Right forelimb (tissue), 1 donor: ENCODE data around the gene TIAM2.
A peak's percentile ranks its signal among the peaks of the same experiment; 100 is the strongest.
"Not testable (repeated sequence)": the region's sequence is repeated elsewhere in the genome, so short reads cannot be mapped to it uniquely, and the experiment has no call there.

Source experiments
- DNase-seq: peaks from one replicate; pipeline ENCODE4 v3.0.0-alpha.2; 2018

Gene TIAM2

DNA sequence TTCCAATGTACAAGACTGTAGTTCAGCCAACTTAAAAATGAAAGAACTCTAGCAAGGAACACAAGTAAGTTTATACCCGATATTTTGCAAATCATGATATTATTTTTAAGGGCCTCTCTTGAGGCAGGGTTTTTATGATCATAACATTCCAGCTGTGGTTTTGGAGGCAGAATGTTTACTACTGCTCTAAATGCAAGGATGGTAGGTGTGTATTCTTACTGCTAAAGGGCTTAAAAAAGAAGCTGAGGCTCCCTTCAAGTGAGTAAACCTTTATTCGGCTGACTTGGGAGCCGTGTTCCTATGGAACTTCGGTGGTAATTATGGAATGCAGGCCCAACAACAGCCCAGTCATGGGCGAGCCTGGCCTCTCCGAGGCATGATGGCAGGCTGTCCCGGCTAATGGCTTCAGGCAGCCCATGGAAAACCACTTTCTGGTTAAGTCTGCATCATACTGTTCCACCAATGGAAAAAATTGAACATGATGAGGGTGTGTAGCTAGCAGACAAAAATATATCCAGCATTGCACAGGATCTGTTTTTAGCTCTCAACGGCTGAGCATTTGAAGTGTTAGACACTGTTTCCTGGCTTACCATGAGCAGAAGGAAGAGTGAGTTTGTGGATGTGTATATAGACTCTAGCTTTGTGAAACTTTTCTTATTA, 111.5 kb downstream of the TIAM2 start:
- peak; percentile 82 for DNase-seq

DNA sequence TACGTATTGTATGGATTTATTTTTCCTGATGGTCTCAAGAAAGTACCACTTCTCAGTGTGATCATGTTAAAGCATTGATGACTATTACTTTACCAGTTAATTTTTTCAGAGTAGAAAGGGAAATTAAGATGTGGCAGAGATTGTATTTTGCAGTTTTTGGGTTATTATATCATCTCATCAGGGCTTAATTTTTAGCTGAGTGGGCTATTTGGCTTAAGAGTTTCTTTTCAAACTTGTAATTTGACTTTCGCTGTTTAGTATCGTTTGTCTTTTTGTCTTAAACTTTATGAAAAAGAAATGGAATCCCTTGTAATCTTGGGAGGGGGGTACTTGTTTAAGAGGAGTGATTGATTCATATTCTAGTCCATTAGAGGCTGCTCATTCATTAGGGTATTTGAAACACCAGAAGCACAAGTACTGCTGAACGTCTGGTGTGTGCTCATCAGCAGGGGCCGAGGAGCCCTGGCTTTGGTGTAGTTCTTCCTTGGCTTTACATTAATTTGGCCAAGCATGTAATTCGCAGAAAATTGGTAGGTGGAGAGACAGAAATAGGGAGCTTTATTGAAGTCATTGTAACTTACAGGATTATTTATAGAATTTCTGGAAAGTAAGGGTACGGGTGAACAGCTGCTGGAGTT, 112.4 kb downstream of the TIAM2 start:
- DNase-seq = no peak

DNA sequence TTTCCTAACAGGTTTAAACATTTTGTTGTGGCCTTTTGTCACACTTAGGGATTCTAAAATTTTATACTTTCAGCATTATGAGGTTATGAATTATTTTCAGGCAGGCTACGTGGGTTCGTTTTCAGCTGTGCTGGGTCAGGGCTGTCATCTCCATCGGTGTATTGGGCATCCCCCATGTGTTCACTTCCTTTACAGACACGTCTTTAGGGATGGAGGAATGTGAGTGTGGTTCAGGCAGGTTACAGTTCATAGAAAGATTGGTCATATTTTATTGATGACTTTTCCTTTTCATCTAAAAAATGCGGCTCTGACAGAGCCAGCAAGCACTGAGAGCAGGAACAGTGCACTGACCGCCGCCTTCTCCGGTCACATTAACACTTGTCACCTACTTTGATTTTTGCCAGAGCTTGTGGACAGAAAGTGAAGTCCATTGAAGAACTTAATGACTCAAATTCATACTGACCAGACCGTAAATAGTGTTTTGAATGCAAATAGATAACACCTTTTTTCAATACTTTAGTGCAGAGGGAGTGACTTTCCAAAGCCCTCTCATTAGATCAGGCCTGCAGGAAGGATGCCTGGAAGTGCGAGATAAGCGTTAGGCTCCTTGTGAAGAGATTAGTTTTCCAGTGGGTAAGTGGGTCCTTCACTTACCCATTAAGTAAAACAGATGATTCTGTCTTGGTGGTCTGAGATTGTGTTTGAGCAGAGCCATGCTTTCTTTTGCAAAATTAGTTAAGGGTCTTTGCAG, 113.1 kb downstream of the TIAM2 start:
- DNase-seq = no peak

DNA sequence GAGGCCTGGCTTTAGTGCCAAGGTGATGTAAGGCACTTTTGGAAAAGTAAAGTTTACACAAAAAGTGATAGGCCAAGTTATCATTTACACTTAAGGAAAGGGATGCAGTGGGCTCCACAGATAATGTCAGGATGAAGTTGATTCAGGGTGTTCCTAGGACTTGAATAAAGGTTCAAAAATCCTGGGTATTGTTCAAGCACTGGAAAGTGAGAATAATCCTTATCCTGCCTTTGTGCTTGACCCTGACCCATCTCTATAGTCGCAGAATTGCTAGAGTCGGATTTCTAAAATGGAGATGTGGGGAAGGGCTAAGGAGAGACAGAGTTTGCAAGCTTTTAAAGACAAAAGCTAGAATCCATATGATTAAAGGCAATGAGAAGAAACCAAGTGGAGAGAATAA, 115.6 kb downstream of the TIAM2 start:
- DNase-seq = no peak

DNA sequence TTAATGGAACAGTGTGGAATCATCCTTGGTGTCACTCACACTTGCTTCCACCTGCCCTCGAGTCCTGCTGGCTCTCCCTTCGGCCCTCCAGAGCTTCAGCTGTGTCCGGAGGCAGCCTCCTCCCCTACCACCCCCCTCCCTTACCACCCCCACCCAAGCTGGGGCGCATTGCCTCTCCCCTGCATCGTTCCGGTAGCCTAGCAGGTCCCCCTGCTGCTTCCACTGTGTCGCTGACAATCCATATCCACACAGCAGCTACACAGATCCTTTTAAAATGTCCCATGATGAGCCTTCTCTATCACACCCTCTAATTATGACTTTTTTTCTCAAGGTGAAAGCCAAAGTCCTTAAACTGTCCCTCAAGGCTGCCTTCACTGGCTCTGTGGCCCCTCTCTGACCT, 117.6 kb downstream of the TIAM2 start:
- no peak for DNase-seq

DNA sequence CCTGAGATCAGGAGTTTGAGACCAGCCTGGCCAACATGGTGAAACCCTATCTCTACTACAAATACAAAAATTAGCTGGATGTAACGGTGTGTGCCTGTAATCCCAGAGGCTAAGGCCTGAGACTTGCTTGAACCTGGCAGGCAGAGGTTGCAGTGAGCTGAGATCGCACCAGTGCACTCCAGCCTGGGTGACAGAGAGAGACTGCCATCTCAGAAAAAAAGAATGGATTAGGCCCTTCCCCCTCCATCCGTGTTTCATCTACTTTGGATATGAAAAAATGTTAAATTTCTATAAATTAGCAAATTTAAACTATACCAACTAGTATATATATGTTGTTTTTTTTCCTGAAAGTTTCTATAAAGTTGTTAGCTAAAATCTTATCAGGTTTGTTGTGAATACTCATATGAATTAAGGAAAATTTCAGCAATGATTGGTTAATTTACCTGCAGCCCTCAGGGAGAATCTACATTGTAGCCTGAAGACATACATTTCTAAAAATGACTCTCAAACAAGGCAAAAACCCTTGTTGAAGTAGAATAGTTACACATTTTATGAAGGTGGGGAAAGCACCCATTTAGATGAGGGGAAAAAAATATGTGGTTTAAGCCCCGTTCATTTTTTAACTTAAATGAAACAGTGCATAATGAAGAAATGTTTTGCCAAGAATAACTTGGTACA, 120.9 kb downstream of the TIAM2 start:
- no peak for DNase-seq

DNA sequence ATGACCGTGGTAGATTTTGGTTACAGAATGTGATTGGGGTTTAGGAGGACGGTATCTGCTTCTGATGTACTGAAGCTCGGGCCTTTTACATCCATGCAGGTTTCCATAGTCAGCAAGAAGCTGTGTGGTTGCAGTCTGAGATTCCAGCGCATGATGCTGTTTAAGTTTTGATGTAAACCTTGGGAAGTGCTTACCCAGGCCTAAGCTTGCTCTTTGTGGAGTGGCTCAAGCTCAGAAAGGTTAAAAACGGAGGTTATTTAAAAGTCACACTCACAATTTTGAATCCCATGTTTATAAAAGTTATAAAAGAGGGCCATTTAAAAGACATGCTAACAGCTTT, 121.4 kb downstream of the TIAM2 start:
- no peak for DNase-seq

DNA sequence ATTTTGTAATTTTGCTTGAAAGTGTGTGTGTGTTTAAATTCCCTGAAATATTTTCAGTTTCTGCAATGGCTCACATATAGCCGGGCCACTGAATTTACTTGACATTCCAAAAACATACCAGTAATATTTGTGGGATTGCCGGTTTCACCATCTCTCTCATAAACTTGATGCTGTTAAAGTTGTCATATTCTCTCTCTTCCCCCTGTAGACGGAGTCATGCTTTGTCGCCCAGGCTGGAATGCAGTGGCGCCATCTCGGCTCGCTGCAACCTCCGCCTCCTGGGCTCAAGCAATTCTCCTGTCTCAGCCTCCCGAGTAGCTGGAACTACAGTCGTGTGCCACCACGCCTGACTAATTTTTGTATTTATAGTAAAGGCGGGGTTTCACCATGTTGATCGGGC, 122.1 kb downstream of the TIAM2 start:
- no peak for DNase-seq

DNA sequence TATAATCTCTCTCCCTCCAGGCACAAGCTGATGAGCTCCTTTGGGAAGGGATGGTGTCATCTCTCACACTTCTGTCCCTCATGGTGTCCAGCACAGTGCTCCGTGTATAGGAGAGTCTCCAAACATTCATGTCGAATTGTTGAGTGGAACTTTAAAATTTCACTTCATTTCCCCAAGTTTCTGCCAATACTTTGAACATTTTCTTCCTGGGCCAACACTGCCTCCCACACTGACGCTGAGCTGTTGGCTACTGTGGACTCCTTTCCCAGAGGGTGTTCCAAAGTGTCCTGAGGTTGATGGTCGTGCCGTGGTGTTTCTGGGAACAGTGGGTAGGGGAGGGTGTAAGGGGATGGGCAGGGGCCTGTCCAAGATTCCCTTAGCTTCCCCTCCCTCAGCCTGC, 122.7 kb downstream of the TIAM2 start:
- no peak for DNase-seq

DNA sequence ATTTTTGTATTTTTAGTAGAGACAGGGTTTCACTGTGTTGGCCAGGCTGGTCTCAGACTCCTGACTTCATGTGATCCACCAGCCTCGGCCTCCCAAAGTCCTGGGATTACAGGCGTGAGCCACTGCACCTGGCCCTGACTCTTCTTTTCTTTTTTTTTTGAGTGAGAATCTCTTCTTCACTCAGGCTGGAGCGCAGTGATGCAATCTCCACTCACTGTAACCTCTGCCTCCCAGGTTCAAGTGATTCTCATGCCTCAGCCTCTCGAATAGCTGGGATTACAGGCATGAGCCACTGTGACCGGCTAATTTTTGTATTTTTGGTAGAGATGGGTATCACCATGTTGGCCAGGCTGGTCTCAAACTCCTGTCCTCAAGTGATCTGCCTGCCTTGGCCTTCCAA, 124.1 kb downstream of the TIAM2 start:
- not testable (repeated sequence) for DNase-seq

DNA sequence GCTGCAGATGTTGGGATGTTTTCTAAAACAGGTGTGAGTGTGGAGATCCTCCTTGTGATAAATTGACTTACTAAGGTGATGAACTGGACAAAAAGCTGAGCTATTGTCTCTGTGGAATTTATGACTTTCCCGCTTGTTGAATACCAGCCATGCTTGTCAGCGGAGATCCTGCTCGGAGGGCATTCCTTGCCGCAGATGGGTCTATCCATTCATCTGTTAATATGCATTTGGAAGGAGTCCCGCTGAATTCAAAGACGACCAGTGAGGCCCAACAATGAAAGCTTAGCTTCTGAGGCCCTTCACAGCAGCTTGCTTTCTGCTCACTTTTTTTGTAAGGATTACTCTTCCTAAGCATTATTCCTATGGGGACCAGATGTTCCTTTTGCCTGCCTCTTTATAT, 124.9 kb downstream of the TIAM2 start:
- DNase-seq = no peak

DNA sequence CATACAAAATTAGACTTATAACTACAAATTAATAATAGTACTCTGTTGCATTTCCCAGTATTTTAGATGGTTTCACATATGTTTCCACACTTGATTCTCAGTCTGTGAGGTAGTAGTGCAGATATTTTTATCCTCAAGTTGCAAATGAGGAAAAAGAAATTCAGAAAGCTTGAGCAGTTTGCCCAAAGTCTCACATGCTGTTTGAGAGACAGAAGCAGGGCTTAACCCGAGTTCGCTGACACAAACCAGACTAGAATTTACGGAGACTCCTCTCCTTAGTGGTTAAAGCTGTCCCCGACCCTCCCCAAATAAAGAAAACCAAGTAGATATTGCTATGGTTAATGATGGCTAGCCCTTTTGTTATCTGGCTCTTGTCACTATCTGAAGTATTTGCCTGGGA, 126.2 kb downstream of the TIAM2 start:
- DNase-seq = no peak

DNA sequence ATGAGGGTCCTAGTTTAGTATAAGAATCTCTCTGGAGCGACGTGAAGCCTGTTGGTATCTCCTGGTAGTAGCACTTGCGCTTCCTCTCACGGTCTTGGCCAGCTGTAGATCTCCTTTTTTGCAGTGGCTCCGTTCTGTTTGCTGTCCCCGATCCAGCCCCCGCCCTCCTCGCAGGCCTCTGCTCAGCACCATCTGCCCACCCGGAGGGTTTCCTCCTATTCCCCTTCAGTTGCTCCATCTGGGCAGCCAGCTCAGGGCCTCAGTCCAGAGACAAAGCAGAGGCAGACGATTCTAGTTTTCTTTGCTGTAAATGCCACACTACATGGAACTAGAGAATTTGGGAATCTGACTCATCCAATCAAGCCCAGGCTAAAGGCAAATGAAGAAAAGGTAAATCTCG, 126.6 kb downstream of the TIAM2 start:
- DNase-seq = peak; percentile 64

DNA sequence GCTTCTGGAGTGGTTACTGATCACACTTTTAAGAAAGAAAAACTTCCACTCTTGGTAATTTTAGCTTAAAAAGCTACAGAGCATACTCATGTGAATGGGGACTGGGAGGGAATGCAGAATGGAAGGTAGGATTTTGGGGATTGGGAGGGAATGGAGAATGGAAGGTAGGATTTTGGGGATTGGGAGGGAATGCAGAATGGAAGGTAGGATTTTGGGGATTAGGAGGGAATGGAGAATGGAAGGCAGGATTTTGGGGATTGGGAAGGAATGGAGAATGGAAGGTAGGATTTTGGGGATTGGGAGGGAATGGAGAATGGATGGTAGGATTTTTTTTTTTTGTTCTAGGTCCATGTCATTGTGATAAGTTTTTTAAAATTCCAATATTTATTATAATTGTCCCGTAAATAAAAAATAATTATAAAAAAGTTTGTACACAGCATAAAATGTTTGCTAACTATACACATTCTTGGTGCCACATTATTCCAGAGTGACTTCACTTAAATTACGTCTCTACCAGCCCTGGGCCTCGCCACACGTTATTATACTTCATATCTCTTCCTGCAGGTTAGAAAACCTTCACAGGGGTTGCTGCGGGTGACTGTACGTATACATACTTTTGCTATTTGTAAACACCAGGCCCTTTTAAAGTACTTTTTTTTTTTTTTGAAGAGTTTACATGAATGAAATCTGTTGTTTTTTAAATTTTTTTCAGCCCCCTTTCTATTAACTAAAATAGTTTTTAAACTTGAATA, 127.3 kb downstream of the TIAM2 start:
- DNase-seq = no peak

DNA sequence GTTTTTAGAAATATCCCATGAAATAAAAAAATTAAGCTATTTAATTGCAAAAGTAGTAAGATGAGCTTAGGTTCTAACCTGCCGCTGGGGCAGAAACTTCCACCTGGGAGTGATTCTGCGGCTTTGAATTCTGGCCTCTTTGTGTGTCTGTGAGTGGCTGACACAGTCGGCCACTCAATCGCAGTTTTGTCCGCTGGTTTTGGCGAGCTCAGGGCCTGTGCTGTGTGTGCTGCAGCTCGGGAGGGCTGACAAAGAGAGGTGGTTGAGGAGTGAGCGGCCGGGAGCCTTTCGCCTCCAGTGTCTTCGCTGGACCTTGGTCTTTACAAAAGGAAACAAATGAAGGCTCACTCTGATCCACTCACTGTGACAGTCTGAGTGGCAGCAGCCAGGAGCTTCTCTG, 128.4 kb downstream of the TIAM2 start:
- no peak for DNase-seq

DNA sequence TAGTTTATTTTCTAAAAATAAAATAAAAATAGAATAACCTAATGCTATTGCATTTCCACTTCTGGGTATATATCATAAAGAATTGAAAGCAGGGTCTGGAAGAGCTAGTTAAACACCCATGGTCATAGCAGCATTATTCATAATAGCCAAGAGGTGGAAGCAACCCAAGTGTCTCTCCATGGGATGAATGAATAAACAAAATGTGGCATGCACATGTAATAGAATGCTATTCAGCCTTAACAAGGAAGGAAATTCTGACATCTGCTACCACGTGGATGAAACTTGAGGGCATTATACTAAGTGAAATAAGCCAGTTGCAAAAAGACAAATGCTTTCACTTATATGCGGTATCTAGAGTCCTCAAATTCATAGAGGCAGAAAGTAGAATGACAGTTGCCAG, 130.8 kb downstream of the TIAM2 start:
- DNase-seq = no peak

DNA sequence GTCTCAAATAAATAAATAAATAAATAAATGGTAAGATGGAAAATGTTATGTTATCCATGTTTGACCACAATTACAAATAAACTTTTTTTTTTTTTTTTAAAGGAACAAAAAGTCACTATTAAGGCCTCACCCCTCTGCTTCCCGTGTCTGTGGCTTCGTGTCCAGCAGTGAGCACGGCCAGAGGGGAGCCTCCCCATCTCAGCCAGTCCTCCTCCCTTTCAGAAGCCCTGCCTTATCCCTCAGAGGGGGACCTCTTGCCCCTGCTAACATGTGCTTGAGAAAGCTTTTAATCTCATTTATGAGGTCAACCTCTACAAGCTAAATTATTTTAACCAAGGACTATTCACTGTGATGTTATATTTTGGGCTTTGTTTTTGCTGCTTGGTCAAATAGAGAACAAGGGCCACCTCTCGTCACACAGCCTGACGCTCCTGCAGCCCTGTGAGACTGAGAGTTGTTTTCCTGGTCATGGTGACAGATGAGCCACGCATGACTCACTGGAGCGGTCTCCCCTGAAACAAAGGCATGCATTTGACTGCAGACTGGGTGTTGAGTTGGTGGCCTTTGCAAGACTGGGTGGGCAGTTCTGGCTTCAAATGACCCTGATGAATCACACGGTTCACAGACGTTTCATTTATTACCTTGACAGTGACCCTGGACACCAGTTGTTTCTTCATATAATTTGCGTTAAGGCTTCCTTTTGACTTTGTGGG, 131.8 kb downstream of the TIAM2 start:
- DNase-seq = no peak

DNA sequence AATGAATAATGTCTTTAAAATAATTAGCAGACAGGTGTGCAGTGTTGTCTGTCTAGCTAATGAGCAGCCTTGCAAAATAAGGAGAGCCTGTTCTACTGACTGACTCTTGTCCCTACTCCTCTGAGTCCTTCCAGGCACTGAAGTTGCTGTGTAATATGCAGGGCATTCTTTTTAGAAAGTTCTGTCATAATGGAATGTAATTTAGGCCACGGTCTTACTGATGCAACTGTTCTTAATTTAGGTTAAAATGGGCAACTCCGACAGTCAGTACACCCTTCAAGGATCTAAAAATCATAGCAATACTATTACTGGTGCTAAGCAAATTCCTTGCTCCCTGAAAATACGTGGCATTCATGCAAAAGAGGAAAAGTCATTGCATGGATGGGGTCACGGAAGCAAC, 133.9 kb downstream of the TIAM2 start:
- no peak for DNase-seq

DNA sequence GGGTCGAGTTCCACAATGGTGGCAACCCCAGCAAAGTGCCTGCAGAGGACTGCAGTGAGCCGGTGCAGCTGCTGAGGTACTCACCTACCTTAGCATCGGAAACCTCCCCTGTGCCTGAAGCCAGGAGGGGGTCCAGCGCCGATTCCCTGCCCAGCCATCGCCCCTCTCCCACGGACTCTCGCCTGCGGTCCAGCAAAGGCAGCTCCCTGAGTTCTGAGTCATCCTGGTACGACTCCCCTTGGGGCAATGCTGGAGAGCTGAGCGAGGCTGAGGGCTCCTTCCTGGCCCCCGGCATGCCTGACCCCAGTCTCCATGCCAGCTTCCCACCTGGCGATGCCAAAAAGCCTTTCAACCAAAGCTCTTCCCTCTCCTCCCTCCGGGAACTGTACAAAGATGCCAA, 134.6 kb downstream of the TIAM2 start:
- DNase-seq = no peak

DNA sequence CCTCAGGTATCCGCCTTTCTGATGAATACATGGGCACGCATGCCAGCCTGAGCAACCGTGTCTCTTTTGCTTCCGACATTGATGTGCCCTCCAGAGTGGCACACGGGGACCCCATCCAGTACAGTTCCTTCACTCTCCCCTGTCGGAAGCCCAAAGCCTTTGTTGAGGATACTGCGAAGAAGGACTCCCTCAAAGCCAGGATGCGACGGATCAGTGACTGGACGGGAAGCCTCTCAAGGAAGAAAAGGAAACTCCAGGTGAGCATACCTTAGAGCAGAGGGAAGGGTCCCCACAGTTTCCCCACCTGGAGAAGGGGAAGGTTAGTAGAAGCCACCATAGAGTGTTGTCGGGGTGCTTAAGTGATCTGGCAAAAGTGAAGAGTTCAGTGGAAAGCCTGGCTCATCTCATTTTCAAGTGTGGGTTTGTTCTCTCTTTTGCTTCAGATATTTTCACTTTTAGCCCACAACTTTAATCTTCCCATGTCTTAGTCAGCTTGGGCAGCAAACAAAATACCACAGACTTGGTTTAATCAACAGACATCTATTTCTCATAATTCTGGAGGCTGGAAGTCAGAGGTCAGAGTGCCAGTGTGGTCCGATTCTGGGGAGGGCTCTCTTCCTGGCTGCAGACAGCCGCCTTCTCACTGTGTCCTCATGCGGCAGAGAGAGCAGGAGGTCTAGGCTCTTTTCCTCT, 135.2 kb downstream of the TIAM2 start:
- no peak for DNase-seq

DNA sequence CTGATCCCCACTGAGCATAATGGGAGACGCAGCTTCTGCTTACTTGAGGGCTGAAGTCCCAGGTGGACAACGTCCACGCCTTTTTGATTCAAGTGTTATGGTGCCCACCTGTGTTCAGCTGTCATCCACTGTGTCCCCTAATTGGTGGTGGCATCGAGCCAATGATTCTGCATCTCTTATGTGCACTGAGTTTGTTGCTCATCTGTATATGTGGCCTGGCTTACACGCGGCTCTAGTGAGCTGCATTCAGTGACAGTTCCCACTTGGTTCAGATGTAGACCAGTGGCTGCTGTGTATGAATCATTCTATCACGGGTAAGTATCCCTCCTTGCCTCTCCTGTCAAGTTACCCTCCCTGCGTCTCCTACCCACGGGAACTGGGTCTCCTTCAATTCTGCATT, 137.5 kb downstream of the TIAM2 start:
- no peak for DNase-seq

DNA sequence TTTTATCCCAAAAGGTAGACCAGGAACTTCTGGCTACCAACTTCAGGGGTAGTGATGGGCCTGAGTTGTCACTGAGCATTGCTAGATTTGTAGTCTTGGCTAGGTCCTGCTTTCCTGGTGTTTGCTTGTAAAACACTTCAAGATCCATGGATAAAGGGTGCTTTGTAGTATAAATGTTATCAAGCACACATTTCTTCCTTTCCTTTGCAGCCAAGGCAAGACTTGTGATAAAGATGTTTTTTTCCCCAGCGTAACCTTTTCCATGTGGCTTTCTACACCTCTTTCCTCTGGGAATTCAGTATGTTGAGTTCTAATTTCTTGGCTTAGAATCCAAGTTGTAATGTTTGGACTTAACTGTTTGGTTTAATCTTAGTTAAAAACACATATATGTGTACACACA, 145.9 kb downstream of the TIAM2 start:
- no peak for DNase-seq
